Erythroblast (primary cell): ENCODE data around the gene PIAS1.
"Not testable (repeated sequence)": the region's sequence is repeated elsewhere in the genome, so short reads cannot be mapped to it uniquely, and the experiment has no call there.

ENCODE experiments used
- DNase-seq, 2 experiments: peaks; one replicate each; lab custom pipeline; 2025; lab: John Stamatoyannopoulos, UW
- GATA1 ChIP-seq: IDR thresholded peaks from 2 replicates; pipeline ENCODE4 v1.6.1; 2011; ENCODE audit warnings: low read depth, mild to moderate bottlenecking, control low read depth, low read length, moderate library complexity
- POLR2A ChIP-seq: IDR thresholded peaks from 2 replicates; pipeline ENCODE4 v1.6.1; 2011; ENCODE audit warnings: mild to moderate bottlenecking, low read length

PIAS1 gene

GRCh38 chr15:68053701-68054627, at the start of gene PIAS1:
Gene PIAS1 (plus strand): TSS chr15:68054315. CDS start chr15:68054327, 12 bp downstream.
- peak; percentile 96 to 98 for DNase-seq
- TF ChIP-seq GATA1 (no peak), POLR2A (peak; percentile 70)

GRCh38 chr15:68007642-68008041, 46.5 kb upstream of the PIAS1 start:
- DNase-seq = not testable (repeated sequence)

GRCh38 chr15:68010361-68011153, 43.6 kb upstream of the PIAS1 start:
- no peak for DNase-seq
- TF ChIP-seq POLR2A (no peak), GATA1 (no peak)

- TF ChIP-seq POLR2A (no peak), GATA1 (no peak)
- DNase-seq = no peak
These were observed 41.2 kb upstream of the PIAS1 start for GRCh38 chr15:68012911-68013310.

GRCh38 chr15:68014219-68014618, 39.9 kb upstream of the PIAS1 start:
- no peak for DNase-seq
- TF ChIP-seq GATA1 (no peak), POLR2A (no peak)

- TF ChIP-seq GATA1 (no peak), POLR2A (no peak)
- no peak for DNase-seq
These were observed 38.9 kb upstream of the PIAS1 start for GRCh38 chr15:68015244-68015643.

- DNase-seq = no peak
- TF ChIP-seq POLR2A = no peak
- TF ChIP-seq GATA1 = no peak
These were observed 36.9 kb upstream of the PIAS1 start for GRCh38 chr15:68017201-68017600.

GRCh38 chr15:68018797-68019444, 35.2 kb upstream of the PIAS1 start:
- TF ChIP-seq POLR2A = no peak
- TF ChIP-seq GATA1 = no peak
- no peak for DNase-seq

- TF ChIP-seq POLR2A (no peak), GATA1 (no peak)
- no peak for DNase-seq
These were observed 34.1 kb upstream of the PIAS1 start for GRCh38 chr15:68019814-68020525.

- no peak for DNase-seq
- TF ChIP-seq POLR2A (no peak), GATA1 (no peak)
These were observed 33.4 kb upstream of the PIAS1 start for GRCh38 chr15:68020685-68021084.

GRCh38 chr15:68022061-68022460, 32.1 kb upstream of the PIAS1 start:
- no peak for TF ChIP-seq GATA1
- TF ChIP-seq POLR2A = no peak
- DNase-seq = no peak

- no peak for DNase-seq
- no peak for TF ChIP-seq GATA1
- TF ChIP-seq POLR2A = no peak
These were observed 30.6 kb upstream of the PIAS1 start for GRCh38 chr15:68023307-68024101.

GRCh38 chr15:68025835-68026424, 28.2 kb upstream of the PIAS1 start:
- no peak for DNase-seq
- TF ChIP-seq POLR2A = no peak
- TF ChIP-seq GATA1 = no peak
